Sigmoid colon (tissue), 3 donors: ENCODE data around the gene SAMD14.

Experiments used
- POLR2A ChIP-seq, 2 donors: fragments of 450-650 bp; IDR thresholded peaks; one replicate each; pipeline ENCODE4 v1.6.1; 2016; ENCODE audit warnings: antibody characterized with exemption in 2 of 2, mild to moderate bottlenecking in 2 of 2, moderate library complexity in 2 of 2
- TF ChIP-seq, protein P1 (sequence below), 4 experiments: fragments of 450-650 bp in 3 of 4; fragments of 200-600 bp in 1 of 4; IDR thresholded peaks; one replicate each; pipeline ENCODE4 v1.5.1; 2016 to 2019; ENCODE audit warnings: antibody characterized with exemption in 4 of 4, mild to moderate bottlenecking in 3 of 4, moderate library complexity in 2 of 4

DNA sequence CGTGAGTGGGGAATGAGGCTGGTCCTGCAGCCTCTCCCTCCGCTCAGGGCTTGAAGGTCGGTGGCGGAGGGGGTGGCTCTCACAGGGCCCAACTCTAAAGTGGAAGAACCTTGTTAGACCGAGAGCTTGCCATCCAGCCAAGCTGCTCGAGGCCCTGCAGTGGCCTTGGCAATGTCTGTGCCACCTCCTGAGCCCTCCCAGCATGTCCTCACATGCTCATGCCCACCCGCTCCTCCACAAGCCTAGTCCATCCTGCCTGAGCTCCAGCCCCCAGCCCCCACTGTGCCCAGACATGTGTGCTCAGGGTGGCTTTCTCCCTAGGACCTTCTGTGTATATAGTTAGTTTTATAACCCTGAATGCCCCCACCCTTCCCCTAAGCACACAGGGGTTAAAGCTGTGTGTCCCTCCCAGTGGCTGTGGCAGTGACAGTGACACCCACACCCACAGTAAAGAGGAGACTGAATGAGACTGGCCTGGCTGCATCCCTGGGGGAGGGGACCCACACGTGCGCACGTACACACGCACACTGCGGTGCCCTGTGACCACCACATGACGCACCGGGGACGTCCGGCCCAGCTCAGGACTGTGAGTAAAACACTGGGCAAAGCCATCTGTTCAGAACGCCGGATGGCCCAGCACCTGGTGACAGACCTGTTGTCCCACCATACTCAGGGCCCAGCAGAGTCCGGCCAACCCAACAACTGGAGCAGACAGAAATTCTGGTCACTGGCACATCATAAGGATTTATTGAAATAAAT, 19.2 kb downstream of the SAMD14 start:
- TF ChIP-seq, protein P1, sequence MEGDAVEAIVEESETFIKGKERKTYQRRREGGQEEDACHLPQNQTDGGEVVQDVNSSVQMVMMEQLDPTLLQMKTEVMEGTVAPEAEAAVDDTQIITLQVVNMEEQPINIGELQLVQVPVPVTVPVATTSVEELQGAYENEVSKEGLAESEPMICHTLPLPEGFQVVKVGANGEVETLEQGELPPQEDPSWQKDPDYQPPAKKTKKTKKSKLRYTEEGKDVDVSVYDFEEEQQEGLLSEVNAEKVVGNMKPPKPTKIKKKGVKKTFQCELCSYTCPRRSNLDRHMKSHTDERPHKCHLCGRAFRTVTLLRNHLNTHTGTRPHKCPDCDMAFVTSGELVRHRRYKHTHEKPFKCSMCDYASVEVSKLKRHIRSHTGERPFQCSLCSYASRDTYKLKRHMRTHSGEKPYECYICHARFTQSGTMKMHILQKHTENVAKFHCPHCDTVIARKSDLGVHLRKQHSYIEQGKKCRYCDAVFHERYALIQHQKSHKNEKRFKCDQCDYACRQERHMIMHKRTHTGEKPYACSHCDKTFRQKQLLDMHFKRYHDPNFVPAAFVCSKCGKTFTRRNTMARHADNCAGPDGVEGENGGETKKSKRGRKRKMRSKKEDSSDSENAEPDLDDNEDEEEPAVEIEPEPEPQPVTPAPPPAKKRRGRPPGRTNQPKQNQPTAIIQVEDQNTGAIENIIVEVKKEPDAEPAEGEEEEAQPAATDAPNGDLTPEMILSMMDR (IDR thresholded peaks at IDR 0.05), result no peak
- TF ChIP-seq POLR2A (IDR thresholded peaks at IDR 0.05), result no peak
